SK-N-SH (cell line): ENCODE results near the gene NOX4. TPM values are rescaled to one million over a fixed set of nuclear protein-coding genes. Genes with fewer than 3 reads are reported as not detected.
"Not testable (repeated sequence)": the region's sequence is repeated elsewhere in the genome, so short reads cannot be mapped to it uniquely, and the experiment has no call there.

Experiments used
- CTCF ChIA-PET: fragments of 300-600, 350-600 bp; formaldehyde crosslinking; extraction: SDS; loops from one replicate; lab custom pipeline; 2021; lab: Yijun Ruan, JAX
- POLR2A ChIA-PET: fragments of 350-600 bp; sonication (Branson Sonifier 250); formaldehyde crosslinking; extraction: SDS; loops from one replicate; lab custom pipeline; 2020; ENCODE audit warnings: antibody characterized with exemption, inconsistent platforms; lab: Yijun Ruan, JAX
- DNase-seq: peaks from one replicate; pipeline ENCODE4 v3.0.0; 2012
- H2AFZ ChIP-seq: fragments of 200-600 bp; sonication (generic); 2 replicates; pipeline ENCODE4 v1.8.1; 2016; ENCODE audit warnings: antibody characterized with exemption, mild to moderate bottlenecking, low read depth
- H3F3A ChIP-seq: fragments of 200-600 bp; sonication (generic); replicated peaks from 2 replicates; pipeline ENCODE3; 2016; ENCODE audit warnings: antibody characterized with exemption, mild to moderate bottlenecking; ENCODE audit not compliant: insufficient read depth
- H3K27ac ChIP-seq, 2 experiments: fragments of 200-500 bp in 1 of 2; fragments of 200-600 bp in 1 of 2; sonication (Bioruptor generic) in 1 of 2; sonication (generic), shearing (Covaris generic) in 1 of 2; 2 replicates each; pipeline versions ENCODE4 v1.5.1 to v1.6.1; 2014 to 2016; ENCODE audit warnings: low read depth in 2 of 2, inconsistent platforms in 1 of 2, low read length in 1 of 2, mild to moderate bottlenecking in 1 of 2, mixed read lengths in 1 of 2
- H3K27me3 ChIP-seq: fragments of 200-600 bp; sonication (generic), shearing (Covaris generic); 2 replicates; pipeline ENCODE4 v1.6.1; 2016; ENCODE audit warnings: mixed run types; ENCODE audit not compliant: insufficient read depth
- H3K36me3 ChIP-seq, 2 experiments: fragments of 200-500 bp in 1 of 2; fragments of 200-600 bp in 1 of 2; sonication (Bioruptor generic) in 1 of 2; sonication (generic) in 1 of 2; replicated peaks in 1 of 2; 2 replicates each; pipeline versions ENCODE3 to v1.5.1; 2014 to 2016; ENCODE audit warnings: low read length in 1 of 2, mild to moderate bottlenecking in 1 of 2; ENCODE audit not compliant: insufficient read depth in 2 of 2, control insufficient read depth in 1 of 2
- H3K4me1 ChIP-seq, 2 experiments: fragments of 200-500 bp in 1 of 2; fragments of 200-600 bp in 1 of 2; sonication (Bioruptor generic) in 1 of 2; sonication (generic), shearing (Covaris generic) in 1 of 2; 2 replicates each; pipeline versions ENCODE4 v1.5.1 to v1.6.1; 2014 to 2016; ENCODE audit warnings: low read depth in 1 of 2, low read length in 1 of 2, mixed run types in 1 of 2; ENCODE audit not compliant: insufficient read depth in 2 of 2, control insufficient read depth in 1 of 2
- H3K4me2 ChIP-seq: fragments of 200-600 bp; sonication (generic), shearing (Covaris generic); 2 replicates; pipeline ENCODE4 v1.6.1; 2017; ENCODE audit warnings: mixed run types
- H3K4me3 ChIP-seq, 2 experiments: fragments of 200-500 bp in 1 of 2; fragments of 200-600 bp in 1 of 2; sonication (Bioruptor generic) in 1 of 2; sonication (generic), shearing (Covaris generic) in 1 of 2; 2 replicates each; pipeline versions ENCODE4 v1.5.1 to v1.8.1; 2014 to 2016; ENCODE audit warnings: low read depth in 2 of 2, inconsistent platforms in 1 of 2, low read length in 1 of 2, mild to moderate bottlenecking in 1 of 2, mixed read lengths in 1 of 2, moderate library complexity in 1 of 2
- H3K79me2 ChIP-seq: fragments of 200-600 bp; sonication (generic); 2 replicates; pipeline ENCODE4 v1.8.1; 2017; ENCODE audit warnings: mild to moderate bottlenecking; ENCODE audit not compliant: insufficient read depth
- H3K9ac ChIP-seq: fragments of 200-600 bp; sonication (generic); 2 replicates; pipeline ENCODE4 v1.6.1; 2017; ENCODE audit warnings: mixed run types
- H3K9me2 ChIP-seq: fragments of 200-600 bp; sonication (generic); 2 replicates; pipeline ENCODE4 v1.6.1; 2017; ENCODE audit warnings: mixed run types
- H3K9me3 ChIP-seq: fragments of 200-600 bp; sonication (generic); 2 replicates; pipeline ENCODE4 v1.6.1; 2017; ENCODE audit warnings: mixed run types, mild to moderate bottlenecking, moderate library complexity
- H4K20me1 ChIP-seq: fragments of 200-600 bp; sonication (generic); 2 replicates; pipeline ENCODE4 v1.6.1; 2017; ENCODE audit warnings: mild to moderate bottlenecking, mixed run types; ENCODE audit not compliant: insufficient read depth
- JUND ChIP-seq: IDR thresholded peaks from 2 replicates; pipeline ENCODE4 v1.4.0; 2012
- TCF12 ChIP-seq: IDR thresholded peaks from 2 replicates; pipeline ENCODE4 v1.4.0; 2012
- WGBS: methylation state at CpG from one replicate; pipeline ENCODE4 v1.1.6; 2017; ENCODE audit warnings: low lambda C conversion rate; 5-methylcytosine and 5-hydroxymethylcytosine counted together
- polyA plus RNA-seq, 3 experiments: library from polyadenylated mRNA; depleted of rRNA; stranded (reverse); fragments of >200 nt; gene quantifications; 2 replicates each; pipeline ENCODE4 v1.2.3, GENCODE V29; 2012

NOX4 gene
- polyA plus RNA-seq, 1 of the 3 experiments (the other 2 are of a cell fraction): 2.2 TPM

DNA sequence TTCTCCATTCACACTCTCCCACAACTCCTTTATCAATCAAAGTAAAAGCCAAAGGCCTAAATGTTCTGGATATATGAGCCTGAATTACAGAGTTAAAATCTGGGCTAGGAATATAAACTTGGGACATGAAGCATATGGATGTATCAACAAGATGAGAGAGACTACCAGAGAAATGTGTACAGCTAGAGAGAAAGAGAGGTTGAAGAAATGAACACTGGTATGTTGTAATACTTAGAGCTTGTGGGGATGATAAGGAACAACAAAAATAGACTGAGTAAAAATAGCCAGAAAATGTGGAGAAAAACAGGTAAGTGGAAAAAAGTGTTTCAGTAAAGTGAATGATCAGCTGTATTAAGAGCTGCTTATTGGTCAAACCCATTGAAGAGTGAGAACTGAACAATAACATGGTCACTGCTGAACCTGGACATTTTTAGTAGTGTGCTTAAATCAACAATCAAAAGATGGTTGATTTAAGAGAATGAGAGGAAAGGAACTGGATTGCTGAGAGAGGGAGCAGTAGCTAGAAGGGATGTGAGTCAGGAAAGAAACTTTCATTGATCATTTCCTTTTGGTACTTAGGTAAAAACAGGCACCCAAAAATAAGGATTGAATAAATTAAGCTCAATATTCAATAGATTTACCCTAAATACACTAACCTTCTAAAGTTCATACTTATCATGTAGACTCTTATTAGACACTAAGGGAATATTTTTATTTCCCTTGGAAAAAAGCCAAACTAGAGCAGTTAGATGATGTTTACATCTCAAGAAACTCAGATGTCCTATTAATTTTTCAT lies 111.0 kb downstream of the NOX4 start:
- Histone ChIP-seq H3K4me1 (peaks cover 0 to 13% of the 10 kb centered on the region in 2 experiments; a peak in 1 of 4 replicates), H3K4me2 (peak overlapping the region; percentile 56), H3K27ac (peak overlapping the region; percentile 69 to 90), H3F3A (peaks cover 32% of the 10 kb centered on the region), H2AFZ (peak overlapping the region; percentile 66), H3K9ac (peak overlapping the region; percentile 60; the same call in 1 of the 2 replicates)
- H3K36me3 ChIP-seq, DNase-seq, H3K4me3 ChIP-seq, POLR2A ChIA-PET, H4K20me1 ChIP-seq, H3K79me2 ChIP-seq, H3K9me2 ChIP-seq, H3K27me3 ChIP-seq, CTCF ChIA-PET, H3K9me3 ChIP-seq: not testable (repeated sequence)
- TF ChIP-seq TCF12 (peak; percentile 29), JUND (peak; percentile 14; the same call in 1 of the 2 replicates)

DNA sequence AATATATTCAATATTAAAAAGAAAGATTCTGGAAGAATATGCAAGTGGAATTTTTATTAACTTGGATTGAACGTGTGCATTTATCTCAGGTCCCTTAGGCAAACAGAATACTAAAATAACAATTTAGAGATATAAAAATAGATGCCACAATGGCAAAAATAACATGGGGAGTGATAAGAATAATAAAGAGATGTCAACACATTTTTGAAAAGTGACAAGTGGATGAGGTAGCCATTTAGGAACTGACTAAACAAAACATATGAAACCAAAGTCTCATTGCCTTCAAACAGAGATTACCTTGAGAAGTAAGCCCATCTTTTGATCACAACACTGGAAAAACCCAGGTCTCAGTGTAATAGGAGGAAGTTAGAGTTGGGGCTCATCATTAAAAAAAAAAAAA lies 112.2 kb downstream of the NOX4 start:
- H4K20me1 ChIP-seq, H3K9me2 ChIP-seq, H3K4me2 ChIP-seq, H3K79me2 ChIP-seq, H3K27me3 ChIP-seq, H3K4me3 ChIP-seq, POLR2A ChIA-PET, DNase-seq, H3K36me3 ChIP-seq, H3K9me3 ChIP-seq, H2AFZ ChIP-seq, H3K9ac ChIP-seq, CTCF ChIA-PET: not testable (repeated sequence)
- Histone ChIP-seq H3K4me1 (peaks cover 0 to 13% of the 10 kb centered on the region in 2 experiments; a peak in 1 of 4 replicates), H3F3A (peaks cover 32% of the 10 kb centered on the region), H3K27ac (peak overlapping the region in 1 of 2 experiments; percentile 90; a peak in 2 of 4 replicates)
- 92% methylated on average over 1 of the region's 1 CpG for WGBS

GRCh38 chr11:89369356-89369755 lies 121.8 kb downstream of the NOX4 start:
- WGBS: 79% methylated on average over 2 of the region's 2 CpGs
- H3K4me1 ChIP-seq, H3K4me2 ChIP-seq, H3F3A ChIP-seq, H2AFZ ChIP-seq, H3K27ac ChIP-seq, H3K9ac ChIP-seq, DNase-seq, H3K79me2 ChIP-seq, H3K36me3 ChIP-seq, H3K9me3 ChIP-seq, H3K27me3 ChIP-seq, H3K4me3 ChIP-seq, POLR2A ChIA-PET, H4K20me1 ChIP-seq, CTCF ChIA-PET, H3K9me2 ChIP-seq: not testable (repeated sequence)

- H3K4me1 ChIP-seq, H3K4me3 ChIP-seq, H3K79me2 ChIP-seq, DNase-seq, H3K9me2 ChIP-seq, H4K20me1 ChIP-seq, CTCF ChIA-PET, H3K9ac ChIP-seq, POLR2A ChIA-PET, H3K4me2 ChIP-seq, H3K36me3 ChIP-seq, H2AFZ ChIP-seq, H3K9me3 ChIP-seq, H3F3A ChIP-seq, H3K27me3 ChIP-seq, H3K27ac ChIP-seq: not testable (repeated sequence)
- 86% methylated on average over 2 of the region's 2 CpGs for WGBS
Observed at GRCh38 chr11:89364856-89365255, 126.3 kb downstream of the NOX4 start.
